NCI-H187 treated with DMSO at 0.1 percent for 48 hours (cell line): ENCODE results near the gene STMN3.

Source experiments
- DNase-seq: peaks from one replicate; lab custom pipeline; 2025; lab: John Stamatoyannopoulos, UW

STMN3 gene

DNA sequence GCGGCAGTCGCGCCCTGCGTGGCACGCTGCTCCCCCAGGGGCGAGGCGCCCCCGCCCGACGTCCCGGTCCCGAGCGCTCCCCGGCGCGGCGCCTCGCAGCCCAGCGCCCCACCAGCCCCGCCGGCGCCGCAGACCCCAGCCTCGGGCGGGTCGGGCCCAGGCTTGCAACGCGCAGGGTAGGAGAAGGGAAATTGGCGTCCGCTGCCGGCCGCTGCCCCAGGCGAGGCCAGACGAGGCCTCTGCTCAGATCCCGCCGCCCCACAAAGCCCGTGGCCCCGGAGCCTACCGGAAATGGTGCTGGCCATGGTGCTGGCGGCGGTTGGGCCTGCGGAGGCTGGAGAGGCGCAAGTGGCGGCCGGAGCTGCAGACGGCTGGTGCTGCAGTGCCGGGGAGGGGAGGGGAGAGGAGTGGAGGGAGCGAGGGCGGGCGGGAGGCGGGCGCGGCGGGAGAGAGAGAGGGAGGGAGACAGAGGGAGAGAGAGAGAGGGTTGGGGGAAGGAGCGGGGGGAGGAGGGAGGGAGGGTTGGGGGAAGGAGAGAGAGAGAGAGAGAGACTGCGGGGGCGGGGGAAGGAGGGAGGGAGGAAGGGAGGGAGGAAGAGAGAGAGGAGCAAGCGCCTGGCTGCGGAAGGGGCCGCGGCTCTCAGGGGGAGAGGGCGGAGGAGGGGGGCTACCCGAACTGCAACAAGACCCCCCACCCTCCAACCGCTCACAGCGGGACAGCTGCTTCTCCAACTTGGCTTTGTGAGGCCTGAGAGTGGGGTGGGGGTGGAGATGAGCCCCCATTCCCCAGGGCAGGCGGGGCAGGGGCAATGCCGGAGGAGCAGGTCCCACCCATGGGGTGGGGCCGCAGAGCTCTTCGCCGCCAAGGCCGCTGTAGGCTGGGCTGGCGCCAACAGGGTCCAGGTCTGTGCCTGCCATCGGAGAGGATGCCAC is at the start of gene STMN3:
STMN3 (minus strand) TSS at position 384 of the 933 bp plus-strand sequence; CDS start at position 305, 79 bp downstream.
- DNase-seq = peak; percentile 92

DNA sequence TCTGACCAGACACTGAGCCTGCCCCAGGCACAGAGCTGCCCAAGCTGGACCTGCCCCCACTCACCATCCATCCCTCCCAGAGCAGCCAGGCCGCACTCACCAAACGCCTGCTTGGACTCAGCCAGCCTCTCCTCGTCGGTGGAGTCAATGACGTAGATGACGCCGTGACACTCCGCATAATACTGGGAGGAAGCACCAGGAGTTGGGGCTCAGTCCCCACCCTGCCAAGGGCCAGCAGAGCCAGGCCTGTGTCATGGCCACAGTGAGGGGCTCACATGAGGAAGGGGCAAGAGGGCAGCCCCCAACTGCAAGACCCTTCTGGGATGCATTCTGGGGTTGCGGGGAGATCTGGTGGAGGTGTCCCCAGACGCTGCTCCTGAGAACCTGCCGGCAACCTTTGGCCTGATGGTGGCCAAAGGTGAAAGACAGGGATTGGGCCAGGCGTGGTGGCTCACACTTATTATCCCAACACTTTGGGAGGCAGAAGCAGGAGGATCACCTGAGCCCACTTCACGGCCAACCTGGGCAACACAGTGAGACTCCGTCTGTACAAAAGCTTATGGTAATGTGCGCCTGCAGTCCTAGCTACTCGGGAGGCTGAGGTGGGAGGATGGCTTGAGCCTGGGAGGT is 48.9 kb upstream of the STMN3 start:
- DNase-seq = no peak

DNA sequence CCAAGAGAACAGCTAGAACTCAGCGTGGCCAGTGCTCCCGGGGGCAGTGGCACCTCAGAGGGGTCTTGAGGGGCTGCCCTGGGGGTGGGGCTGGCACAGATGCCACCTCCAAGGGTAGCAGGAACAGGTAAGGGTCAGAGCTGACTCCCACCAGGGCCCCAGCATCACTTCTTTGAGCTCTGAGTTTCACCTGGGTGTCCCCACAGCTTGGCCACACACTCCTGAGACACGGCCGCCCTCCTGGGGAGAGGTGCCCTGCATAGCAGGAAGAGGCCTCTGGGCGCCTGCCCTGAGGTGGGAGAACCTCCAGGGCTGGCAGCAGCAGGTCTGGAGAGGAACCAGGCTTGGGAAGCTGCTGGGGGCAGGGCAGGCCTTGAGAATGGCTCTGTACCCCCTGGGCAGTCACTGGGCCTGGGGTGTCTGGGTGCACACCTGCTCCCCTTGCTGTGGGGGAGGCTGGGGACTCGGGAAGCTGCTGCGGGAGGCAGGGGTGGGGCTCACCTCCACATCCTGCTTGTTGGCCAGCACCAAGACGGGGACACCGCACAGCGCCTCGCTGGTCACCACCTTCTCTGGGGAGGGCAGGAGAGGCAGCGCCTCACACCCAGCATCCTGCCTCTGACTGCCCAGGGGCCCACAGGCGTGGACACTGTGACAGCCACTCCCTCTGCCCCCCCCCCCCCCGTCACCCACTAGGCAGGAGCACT is 48.3 kb upstream of the STMN3 start:
- no peak for DNase-seq

DNA sequence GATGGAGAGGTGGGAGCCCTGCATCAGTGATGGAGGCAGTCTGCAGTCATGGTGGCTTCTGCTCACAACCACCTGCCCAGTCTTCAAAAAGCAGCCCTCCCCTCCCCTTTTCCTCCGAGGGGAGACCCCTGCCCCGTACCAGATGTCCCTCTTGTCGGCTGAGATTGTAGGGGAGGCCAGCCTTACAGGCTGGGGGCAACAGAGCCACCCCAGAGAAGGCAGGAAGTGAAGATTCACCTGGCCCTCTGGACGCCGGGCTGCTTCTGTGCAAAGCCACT is 47.8 kb upstream of the STMN3 start:
- DNase-seq = no peak

DNA sequence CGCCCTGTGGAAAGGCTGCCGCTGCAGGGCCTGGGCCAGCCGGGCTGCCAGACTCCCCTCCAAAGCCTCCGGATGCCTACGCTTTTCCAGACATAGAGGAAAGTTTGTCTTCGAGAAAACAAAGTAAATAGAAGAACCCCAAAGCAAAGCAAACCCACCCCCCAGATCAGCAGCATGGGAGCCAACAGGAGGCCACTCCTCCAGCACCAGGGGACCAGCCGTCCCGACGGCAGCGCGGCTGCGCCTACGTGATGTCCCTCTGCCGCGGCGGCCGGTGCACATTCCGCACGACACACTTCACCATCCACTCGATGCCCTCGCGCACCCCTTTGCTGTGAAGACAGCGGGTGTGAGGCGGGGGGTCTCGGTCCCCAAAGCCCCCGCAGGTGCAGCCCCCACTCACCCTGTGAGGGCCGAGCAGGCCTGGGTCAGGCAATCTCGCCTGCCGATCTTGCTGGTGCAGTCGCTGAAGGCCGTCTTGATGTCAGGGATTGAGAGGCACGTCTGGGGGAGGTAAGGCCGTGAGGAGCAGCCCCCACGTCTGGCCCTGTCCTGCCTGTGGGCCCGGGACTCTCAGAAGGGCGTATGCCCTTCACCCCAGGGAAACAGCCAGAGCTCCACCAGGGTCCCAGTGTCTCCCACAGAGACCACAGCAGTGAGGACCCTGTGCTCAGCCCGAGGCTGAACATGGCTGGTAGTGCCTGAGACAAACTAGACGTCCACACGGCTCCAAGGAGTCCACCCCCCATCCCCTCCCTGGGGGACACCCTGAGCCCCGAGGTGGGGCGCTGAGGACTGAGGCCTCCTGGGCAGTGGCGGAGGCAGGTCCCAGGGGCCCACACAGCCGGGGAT is 47.2 kb upstream of the STMN3 start:
- no peak for DNase-seq

DNA sequence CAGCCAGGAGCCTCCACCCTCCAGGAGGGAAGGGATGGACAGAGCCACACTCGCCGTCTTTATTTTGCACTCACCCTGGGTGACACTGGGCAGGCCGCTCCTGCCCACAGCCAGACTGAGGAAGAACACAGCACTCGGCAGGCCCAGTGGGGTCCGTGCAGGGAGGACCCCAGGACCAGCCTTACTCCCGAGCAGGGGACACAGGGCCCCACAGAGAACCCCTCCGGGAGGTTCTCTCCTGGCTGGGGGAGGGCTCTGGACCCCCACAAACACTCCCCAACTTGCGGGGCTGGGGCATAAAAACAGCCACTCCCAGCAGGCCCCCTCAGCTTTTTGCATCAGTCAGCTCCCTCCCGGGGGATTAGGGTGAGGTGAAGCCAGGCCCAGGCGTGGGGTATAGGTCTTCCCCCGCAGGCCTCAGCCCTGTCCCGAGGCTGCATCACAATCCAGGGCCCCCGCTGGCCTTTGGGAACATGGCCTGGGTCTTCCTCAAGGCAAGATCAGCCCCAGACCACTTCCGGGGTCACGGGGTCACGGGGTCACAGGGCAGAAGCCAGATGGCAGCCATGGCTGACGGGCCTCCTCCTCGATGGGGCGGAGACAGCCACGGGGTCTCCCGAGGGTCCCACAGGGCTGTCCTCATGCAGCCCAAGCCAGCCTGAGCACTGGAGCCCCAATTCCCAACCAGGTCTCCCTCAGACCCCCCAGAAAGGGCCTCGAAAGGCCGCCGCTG is 46.4 kb upstream of the STMN3 start:
- DNase-seq = no peak

DNA sequence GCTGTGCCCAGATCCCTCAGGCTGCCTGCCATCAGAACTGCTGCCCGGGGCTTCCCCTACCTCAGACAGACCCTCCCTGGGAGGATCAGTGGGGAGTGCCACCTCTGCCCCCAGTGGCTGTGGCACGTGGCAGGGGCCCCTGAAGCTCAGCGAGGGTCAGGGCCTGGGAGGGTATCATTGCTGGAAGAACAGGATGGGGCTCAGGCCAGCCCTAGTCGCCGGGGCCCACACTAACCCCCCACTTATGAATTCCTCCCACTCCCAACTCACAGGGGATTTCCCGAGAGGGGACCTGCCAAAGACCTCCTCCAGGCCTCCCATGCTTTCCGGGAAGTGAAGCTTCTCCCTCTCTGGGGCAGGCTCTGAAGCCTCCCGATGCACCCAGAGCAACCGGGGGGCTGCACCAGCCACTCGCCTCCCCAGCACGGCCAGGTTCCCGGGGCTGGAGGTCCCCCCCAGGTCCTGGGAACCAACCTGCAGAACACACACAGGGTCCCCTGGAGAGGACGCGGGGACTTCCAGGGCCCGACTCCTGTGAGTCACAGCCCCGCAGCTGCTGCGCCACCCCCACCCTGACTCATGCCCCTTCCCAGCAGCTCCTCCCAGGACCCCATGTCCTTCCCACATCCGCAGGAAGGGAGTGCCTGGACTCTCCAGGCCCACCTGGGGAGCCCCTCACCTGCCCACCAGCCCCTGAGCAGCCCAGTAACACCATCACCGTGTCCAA is 45.7 kb upstream of the STMN3 start:
- no peak for DNase-seq

DNA sequence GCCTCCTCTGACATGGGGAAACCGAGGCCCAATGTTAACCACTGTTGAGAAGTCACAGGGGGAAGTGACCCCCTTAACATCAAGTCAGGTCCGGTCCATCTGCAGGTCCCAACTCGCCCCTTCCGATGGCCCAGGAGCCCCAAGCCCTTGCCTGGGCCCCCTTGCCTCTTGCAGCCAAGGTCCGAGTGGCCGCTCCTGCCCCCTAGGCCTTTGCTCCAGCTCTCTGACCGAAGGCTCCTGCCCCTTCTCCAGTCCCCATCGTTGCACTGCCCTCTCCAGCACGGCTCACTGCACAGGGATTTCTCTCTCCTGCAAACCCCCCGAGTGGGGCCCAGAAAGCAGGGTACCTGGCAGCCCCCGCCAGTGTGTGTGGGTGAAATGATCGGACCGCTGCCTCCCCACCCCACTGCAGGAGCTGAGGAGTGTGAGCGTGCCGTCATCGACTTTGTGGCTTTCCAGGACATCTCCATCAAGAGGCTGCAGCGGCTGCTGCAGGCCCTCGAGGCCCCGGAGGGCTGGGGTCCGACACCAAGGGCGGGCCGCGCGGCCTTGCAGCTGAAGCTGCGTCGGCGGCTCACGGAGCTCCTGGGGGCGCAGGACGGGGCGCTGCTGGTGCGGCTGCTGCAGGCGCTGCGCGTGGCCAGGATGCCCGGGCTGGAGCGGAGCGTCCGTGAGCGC is 44.8 kb upstream of the STMN3 start:
- no peak for DNase-seq

DNA sequence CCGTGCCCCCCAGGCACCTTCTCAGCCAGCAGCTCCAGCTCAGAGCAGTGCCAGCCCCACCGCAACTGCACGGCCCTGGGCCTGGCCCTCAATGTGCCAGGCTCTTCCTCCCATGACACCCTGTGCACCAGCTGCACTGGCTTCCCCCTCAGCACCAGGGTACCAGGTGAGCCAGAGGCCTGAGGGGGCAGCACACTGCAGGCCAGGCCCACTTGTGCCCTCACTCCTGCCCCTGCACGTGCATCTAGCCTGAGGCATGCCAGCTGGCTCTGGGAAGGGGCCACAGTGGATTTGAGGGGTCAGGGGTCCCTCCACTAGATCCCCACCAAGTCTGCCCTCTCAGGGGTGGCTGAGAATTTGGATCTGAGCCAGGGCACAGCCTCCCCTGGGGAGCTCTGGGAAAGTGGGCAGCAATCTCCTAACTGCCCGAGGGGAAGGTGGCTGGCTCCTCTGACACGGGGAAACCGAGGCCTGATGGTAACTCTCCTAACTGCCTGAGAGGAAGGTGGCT is 44.2 kb upstream of the STMN3 start:
- no peak for DNase-seq

DNA sequence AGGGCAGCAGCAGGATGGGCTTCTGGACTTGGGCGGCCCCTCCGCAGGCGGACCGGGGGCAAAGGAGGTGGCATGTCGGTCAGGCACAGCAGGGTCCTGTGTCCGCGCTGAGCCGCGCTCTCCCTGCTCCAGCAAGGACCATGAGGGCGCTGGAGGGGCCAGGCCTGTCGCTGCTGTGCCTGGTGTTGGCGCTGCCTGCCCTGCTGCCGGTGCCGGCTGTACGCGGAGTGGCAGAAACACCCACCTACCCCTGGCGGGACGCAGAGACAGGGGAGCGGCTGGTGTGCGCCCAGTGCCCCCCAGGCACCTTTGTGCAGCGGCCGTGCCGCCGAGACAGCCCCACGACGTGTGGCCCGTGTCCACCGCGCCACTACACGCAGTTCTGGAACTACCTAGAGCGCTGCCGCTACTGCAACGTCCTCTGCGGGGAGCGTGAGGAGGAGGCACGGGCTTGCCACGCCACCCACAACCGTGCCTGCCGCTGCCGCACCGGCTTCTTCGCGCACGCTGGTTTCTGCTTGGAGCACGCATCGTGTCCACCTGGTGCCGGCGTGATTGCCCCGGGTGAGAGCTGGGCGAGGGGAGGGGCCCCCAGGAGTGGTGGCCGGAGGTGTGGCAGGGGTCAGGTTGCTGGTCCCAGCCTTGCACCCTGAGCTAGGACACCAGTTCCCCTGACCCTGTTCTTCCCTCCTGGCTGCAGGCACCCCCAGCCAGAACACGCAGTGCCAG is 43.6 kb upstream of the STMN3 start, which contains the start of gene TNFRSF6B:
TNFRSF6B (plus strand) TSS at position 25 of the 729 bp plus-strand sequence; CDS start at position 141, 116 bp downstream.
- DNase-seq = no peak

DNA sequence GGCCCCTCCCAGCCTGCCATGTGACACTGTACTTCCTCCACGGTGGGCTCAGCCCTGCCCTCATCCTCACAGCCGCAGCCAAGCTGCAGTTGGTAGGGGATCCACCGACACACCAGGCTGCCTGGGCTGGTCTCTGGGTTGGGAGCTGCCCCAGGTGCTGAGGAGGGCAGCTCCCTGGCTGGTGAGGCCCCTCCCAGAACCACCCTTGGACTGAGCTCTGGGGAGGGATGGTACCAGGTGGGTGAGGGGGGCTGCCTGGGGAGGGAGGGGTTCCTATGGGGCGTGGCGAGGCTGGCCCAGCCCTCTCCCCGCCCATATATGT is 43.0 kb upstream of the STMN3 start:
- no peak for DNase-seq

DNA sequence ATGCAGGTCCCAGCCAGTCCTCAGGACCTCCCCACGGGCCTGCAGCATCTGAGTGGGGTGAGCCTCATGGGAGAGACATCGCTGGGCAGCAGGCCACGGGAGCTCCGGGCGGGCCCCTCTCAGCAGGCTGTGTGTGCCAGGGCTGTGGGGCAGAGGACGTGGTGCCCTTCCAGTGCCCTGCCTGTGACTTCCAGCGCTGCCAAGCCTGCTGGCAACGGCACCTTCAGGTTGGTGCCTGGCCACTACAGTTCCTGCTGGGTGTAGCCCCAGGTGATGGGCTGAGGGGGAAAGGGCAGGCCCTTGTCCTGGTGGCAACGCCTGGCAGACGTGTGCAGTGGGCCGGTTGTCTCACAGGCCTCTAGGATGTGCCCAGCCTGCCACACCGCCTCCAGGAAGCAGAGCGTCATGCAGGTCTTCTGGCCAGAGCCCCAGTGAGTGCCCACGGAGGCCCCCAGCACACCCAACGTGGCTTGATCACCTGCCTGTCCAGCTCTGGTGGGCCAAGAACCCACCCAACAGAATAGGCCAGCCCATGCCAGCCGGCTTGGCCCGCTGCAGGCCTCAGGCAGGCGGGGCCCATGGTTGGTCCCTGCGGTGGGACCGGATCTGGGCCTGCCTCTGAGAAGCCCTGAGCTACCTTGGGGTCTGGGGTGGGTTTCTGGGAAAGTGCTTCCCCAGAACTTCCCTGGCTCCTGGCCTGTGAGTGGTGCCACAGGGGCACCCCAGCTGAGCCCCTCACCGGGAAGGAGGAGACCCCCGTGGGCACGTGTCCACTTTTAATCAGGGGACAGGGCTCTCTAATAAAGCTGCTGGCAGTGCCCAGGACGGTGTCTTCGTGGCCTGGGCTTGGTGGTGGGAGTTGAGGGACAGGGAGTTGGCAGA is 42.4 kb upstream of the STMN3 start:
- DNase-seq = no peak

DNA sequence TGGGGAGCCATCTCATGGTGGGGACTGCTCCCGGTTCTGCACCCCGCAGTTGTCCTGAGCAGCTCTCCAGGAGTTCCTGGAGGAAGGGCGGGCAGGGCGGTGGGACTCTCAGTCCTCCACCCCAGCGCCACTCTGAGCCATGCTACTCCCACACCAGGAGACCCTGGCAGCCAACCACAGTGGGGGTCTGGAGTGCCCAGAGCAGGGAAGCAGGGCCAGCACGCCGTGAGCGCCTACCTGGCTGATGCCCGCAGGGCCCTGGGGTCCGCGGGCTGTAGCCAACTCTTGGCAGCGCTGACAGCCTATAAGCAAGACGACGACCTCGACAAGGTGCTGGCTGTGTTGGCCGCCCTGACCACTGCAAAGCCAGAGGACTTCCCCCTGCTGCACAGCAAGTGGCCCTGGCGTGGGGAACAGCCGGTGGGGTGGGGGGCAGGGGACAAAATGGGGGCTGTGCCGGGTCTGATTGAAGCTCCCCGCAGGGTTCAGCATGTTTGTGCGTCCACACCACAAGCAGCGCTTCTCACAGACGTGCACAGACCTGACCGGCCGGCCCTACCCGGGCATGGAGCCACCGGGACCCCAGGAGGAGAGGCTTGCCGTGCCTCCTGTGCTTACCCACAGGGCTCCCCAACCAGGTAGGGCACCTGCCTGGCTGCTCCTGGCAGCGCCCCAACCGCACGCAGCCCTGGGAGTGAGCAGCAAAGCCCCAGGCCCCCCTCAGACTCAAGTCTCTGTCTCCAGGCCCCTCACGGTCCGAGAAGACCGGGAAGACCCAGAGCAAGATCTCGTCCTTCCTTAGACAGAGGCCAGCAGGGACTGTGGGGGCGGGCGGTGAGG is 41.6 kb upstream of the STMN3 start:
- DNase-seq = no peak

DNA sequence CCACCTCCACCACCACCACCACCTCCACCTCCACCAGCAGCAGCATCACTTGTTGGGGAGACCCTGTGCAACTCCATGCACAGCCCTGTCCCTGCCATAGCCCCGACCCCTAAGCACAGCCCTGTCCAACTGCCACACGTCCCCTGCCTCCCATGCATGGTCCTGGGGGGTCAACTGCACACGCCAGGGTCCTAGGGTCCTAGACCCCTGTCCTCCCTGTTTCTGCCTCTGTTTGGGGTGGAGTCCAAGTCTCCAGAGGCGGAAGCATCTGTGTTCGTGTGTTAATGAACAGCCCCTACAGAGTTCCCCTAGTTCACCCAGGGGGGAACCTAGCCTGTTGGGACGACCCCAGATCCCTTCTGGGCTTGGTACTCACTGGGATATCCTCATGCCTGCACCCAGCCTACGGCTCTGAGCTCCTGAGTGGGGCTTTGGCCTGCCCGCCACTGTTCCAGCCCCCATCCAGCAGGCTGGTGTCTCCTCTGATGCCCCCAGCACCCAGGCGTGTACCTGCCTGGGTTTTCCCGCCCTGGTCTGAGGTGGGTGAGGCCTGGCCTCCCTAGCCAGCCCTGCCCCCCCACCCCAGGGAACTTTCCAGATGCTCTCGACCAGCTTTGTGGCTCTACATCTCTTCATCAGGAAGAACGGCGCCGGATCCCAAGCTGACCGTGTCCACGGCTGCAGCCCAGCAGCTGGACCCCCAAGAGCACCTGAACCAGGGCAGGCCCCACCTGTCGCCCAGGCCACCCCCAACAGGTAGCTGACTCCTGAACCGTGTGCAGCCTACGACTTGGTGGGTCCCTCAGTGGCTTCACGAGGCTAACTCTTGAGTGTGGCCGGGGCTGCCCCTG is 40.7 kb upstream of the STMN3 start:
- DNase-seq = no peak

DNA sequence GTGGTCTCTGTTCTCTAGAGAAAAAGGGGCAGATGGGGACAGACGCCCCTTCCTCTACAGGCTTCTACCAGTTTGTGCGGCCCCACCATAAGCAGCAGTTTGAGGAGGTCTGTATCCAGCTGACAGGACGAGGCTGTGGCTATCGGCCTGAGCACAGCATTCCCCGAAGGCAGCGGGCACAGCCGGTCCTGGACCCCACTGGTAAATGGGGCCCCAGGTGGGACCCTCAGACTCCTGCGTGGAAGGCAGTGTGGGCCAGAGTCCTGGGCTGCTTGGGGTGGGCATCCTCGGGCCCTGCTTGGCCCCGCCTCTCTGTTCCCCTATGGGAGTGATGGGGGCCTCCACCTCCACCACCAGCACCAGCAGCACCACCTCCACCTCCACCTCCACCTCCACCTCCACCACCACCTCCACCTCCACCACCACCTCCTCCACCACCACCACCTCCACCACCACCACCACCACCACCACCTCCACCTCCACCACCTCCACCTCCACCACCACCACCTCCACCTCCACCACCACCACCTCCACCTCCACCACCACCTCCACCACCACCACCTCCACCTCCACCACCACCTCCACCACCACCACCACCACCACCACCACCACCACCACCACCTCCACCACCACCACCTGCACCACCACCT is 40.0 kb upstream of the STMN3 start:
- DNase-seq = no peak
